Type B pancreatic cell (in vitro differentiated cells): Measurements from ENCODE around the gene BCAS3. TPM values are rescaled to one million over a fixed set of nuclear protein-coding genes. Genes with fewer than 3 reads are reported as not detected.
"Not testable (repeated sequence)": the region's sequence is repeated elsewhere in the genome, so short reads cannot be mapped to it uniquely, and the experiment has no call there.

ENCODE experiments used
- DNase-seq: peaks from one replicate; pipeline ENCODE4 v3.0.0; 2021; ENCODE audit warnings: mixed read lengths; ENCODE audit not compliant: unreplicated experiment; ENCODE audit errors: extremely low spot score
- H3K27ac Mint-ChIP-seq: 2 replicates; pipeline ENCODE4 v1.8.0; 2021; ENCODE audit warnings: mild to moderate bottlenecking, mixed read lengths
- H3K27me3 Mint-ChIP-seq: 2 replicates; pipeline ENCODE4 v1.8.0; 2021; ENCODE audit warnings: mixed read lengths
- H3K36me3 Mint-ChIP-seq: 2 replicates; pipeline ENCODE4 v1.8.0; 2021; ENCODE audit warnings: mixed read lengths
- H3K4me1 Mint-ChIP-seq: one replicate; pipeline ENCODE4 v1.8.0; 2021; ENCODE audit warnings: mixed read lengths; ENCODE audit not compliant: unreplicated experiment
- H3K4me3 Mint-ChIP-seq: 2 replicates; pipeline ENCODE4 v1.8.0; 2021; ENCODE audit warnings: mild to moderate bottlenecking, mixed read lengths
- H3K9me3 Mint-ChIP-seq: 2 replicates; pipeline ENCODE4 v1.8.0; 2021; ENCODE audit warnings: mixed read lengths
- total RNA-seq: library from RNA; stranded (reverse); gene quantifications from 2 replicates; pipeline ENCODE4 v1.2.1, GENCODE V29; 2021; ENCODE audit warnings: low replicate concordance
- TF ChIP-seq, protein P1 (sequence below): fragments of 200-600 bp; sonication (generic); conservative IDR thresholded peaks from 2 replicates; pipeline ENCODE4 v1.5.0; 2021; ENCODE audit warnings: antibody characterized with exemption, mild to moderate bottlenecking

BCAS3 gene
- total RNA-seq, 1 donor from 2014 or later: 23.0 TPM

DNA sequence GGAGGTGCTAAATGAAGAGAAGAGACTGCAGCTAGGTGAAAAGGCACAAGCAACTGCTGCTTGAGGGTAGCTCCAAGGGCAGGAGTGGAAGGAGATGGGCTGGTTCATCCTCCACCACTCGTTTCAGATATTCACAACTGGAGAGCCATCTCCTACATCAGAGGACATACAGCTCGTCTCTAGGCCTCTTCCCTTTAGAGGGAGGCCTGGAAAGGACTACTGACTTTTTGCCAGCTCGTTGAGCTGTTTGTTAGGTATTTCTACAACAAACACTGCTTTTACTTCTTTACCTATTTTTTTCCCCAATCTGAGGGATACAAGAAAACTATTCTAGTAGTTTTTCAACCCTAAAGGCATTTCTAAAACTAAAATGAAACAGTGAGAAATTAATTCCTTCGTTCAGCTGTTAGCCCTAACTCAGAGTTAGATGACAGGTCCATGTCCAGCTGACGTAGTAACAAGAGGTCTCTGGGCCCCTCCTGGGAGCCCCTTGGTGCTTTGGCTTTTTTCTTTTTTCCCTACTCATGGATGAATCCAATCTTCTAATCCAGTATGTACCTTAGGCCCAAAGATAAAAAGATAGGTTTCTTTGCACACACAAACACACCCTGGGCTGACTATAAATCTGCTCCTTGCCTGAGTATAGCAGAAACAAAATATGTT, 674.2 kb downstream of the BCAS3 start:
- no peak for DNase-seq
- Mint-ChIP-seq H3K27ac (no peak overlapping the region), H3K36me3 (no peaks in the 10 kb centered on the region), H3K4me3 (no peak overlapping the region), H3K27me3 (no peaks in the 10 kb centered on the region), H3K4me1 (peaks cover 38% of the 10 kb centered on the region), H3K9me3 (peaks cover 5% of the 10 kb centered on the region)
- TF ChIP-seq, protein P1, sequence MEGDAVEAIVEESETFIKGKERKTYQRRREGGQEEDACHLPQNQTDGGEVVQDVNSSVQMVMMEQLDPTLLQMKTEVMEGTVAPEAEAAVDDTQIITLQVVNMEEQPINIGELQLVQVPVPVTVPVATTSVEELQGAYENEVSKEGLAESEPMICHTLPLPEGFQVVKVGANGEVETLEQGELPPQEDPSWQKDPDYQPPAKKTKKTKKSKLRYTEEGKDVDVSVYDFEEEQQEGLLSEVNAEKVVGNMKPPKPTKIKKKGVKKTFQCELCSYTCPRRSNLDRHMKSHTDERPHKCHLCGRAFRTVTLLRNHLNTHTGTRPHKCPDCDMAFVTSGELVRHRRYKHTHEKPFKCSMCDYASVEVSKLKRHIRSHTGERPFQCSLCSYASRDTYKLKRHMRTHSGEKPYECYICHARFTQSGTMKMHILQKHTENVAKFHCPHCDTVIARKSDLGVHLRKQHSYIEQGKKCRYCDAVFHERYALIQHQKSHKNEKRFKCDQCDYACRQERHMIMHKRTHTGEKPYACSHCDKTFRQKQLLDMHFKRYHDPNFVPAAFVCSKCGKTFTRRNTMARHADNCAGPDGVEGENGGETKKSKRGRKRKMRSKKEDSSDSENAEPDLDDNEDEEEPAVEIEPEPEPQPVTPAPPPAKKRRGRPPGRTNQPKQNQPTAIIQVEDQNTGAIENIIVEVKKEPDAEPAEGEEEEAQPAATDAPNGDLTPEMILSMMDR: no peak

DNA sequence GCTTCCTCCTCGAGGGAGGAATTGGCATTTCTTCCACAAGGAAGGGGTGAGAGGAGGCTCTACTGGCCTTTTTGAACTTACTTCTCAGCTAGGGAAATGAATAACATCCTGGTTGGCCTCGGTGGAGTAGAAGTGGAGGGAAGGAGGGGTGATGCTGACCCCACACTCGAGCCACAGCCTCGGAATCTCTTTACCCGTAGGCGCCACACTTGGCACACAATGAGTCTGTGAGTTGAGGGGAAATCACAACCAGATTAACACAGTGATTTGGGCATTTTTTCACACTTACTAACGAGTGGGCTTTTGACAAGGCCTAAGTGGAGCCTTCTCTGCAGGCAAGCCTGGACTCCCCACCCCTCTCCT, 674.7 kb downstream of the BCAS3 start:
- H3K9me3 Mint-ChIP-seq: peaks cover 5% of the 10 kb centered on the region

DNA sequence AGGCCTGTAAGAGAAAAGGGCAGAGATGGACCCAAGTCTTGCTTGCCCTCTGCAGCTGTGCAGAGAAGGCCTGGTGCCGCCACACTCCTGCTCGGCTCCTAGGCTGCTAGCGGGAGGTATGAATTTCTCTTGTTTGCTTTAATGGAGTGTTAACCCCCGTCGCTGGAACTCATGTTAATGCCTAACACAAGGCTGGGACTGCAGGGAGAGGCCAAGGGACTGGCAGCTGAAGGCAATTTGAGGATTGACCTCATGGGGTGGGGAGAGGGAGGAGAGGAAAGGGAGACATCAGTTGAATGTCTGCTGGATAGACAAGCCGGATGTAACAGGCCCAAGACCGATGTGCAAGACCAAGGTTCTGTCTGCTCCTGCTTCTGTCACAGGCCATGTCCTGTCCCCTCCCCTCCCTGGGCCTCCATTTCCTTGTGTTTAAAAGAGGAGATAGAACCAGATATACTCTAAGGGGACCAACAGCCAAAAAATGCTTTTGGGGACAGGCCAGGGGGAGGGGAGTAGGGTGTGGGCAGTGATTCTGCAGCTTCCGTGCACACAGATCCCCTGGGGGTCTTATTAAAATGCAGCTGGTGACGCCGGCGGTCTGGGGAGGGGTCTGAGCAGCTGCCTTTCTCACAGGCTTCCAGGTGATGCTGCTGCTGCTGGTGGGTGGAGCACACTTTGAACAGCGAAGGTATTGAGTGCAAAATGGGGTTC, 675.3 kb downstream of the BCAS3 start:
- no peak for DNase-seq
- Mint-ChIP-seq H3K36me3 (no peaks in the 10 kb centered on the region), H3K9me3 (peaks cover 5% of the 10 kb centered on the region), H3K27ac (no peak overlapping the region), H3K4me3 (no peak overlapping the region), H3K4me1 (peaks cover 38% of the 10 kb centered on the region), H3K27me3 (no peaks in the 10 kb centered on the region)
- TF ChIP-seq, protein P1: no peak

More for the DNA sequence above, 674.7 kb downstream of the BCAS3 start:
- no peaks in the 10 kb centered on the region for H3K27me3 Mint-ChIP-seq
- H3K36me3 Mint-ChIP-seq: no peaks in the 10 kb centered on the region
- no peak overlapping the region for H3K27ac Mint-ChIP-seq
- no peak overlapping the region for H3K4me3 Mint-ChIP-seq
- no peak for DNase-seq
- peaks cover 38% of the 10 kb centered on the region for H3K4me1 Mint-ChIP-seq
- TF ChIP-seq, protein P1: no peak

DNA sequence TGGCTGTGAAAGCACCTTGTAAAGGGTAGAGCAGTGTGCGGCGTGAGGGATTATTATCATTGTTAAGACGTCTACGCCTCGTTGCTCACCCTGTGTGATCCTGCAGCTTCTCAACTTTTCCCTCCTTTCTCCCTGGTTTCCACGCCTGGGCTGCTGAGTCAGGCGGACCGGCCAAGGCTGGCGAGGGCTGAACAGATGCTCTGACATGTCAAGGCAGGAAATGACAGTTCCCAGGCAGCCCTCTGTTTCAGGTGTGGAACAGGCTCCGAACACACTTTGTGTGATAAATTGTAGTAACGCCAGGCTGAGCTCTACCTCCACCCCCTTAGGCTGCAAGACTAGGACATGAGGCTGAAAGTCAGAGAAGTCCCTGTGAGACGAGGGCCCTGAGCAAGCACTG, 676.0 kb downstream of the BCAS3 start:
- Mint-ChIP-seq H3K4me3 (no peak overlapping the region), H3K4me1 (peaks cover 38% of the 10 kb centered on the region), H3K27ac (no peak overlapping the region), H3K27me3 (no peaks in the 10 kb centered on the region), H3K9me3 (no peaks in the 10 kb centered on the region), H3K36me3 (no peaks in the 10 kb centered on the region)
- no peak for DNase-seq
- TF ChIP-seq, protein P1: no peak

DNA sequence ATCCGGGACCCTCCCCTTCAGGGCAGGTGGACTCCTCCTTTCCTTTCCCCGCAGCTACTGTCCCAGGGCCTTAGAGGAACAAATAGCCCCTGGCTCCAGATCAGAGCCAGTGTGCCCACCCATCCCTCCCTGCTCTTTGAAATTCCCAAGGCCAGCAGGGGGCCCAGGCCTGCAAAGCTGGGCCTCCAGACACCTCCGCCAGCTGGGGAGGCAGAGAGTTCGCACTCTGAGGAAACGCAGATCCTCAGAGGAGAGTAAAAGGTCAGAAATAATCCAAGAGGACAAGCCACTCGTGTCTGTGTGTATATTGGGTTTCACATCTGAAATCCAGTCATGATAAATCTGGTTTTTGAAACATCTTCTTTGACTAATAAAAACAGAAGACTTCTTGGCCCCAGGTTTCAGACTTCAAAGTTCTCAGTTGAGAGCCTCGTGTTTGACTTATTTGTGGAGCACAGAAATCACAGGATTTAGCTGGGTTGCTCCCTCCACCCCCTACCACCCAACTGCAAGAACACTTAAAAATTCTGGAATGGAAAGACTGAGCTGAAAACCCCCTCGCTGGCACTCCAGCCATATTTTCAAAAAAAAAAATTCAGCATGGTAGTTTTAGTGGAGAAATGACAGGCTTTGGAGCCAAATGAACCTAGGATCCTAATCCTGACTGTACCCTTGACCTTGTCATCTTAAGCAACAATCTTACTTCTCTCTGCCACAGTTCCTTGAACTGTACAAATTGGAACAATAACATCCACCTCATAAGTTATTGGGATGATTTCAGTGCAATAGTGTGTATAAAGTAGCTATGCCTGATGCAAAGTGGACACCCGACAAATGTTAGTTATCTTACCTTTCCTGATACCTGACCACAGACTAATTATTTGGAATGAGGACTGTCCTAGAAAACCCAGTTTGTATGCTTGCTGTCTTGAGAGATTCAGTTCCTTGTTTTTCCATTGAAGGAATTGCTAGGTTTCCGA, 677.5 kb downstream of the BCAS3 start:
- no peak overlapping the region for H3K4me3 Mint-ChIP-seq
- no peaks in the 10 kb centered on the region for H3K36me3 Mint-ChIP-seq
- H3K27me3 Mint-ChIP-seq: no peaks in the 10 kb centered on the region
- TF ChIP-seq, protein P1: no peak
- H3K4me1 Mint-ChIP-seq: peaks cover 44% of the 10 kb centered on the region
- H3K9me3 Mint-ChIP-seq: no peaks in the 10 kb centered on the region
- H3K27ac Mint-ChIP-seq: no peak overlapping the region
- no peak for DNase-seq

DNA sequence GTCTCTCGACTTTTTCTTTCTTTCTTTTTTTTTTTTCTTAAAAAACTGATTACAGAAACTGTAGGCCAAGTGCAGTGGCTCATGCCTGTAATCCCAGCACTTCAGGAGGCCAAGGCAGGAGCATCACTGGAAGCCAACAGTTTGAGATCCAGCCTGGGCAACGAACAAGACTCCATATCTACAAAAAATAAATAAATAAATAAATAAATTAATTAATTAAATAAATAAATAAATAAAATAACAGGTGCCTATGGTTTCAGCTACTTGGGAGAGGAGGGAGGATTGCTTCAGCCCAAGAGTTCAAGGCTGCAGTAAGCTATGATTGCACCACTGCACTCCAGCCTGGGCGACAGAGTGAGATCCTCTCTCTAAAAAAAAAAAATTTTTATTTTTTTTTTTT, 679.4 kb downstream of the BCAS3 start:
- not testable (repeated sequence) for H3K27ac Mint-ChIP-seq, DNase-seq, H3K36me3 Mint-ChIP-seq, H3K27me3 Mint-ChIP-seq, H3K4me3 Mint-ChIP-seq, H3K9me3 Mint-ChIP-seq
- H3K4me1 Mint-ChIP-seq: peaks cover 42% of the 10 kb centered on the region

DNA sequence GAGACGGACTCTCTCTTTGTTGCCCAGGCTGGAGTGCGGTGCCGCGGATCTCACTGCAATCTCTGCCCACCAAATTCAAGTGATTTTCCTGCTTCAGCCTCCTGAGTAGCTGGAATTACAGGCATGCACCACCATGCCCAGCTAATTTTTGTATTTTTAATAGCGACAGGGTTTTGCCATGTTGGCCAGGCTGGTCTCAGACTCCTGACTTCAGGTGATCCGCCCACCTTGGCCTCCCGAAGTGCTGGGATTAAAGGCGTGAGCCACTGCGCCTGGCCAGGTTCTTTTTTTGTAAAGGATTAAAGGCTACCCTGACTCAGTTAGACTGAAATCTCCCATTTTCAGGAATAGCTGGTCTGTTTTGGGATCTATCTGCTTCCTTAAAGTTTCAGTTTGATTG, 681.9 kb downstream of the BCAS3 start:
- H3K36me3 Mint-ChIP-seq, H3K27ac Mint-ChIP-seq, DNase-seq, H3K9me3 Mint-ChIP-seq, H3K4me3 Mint-ChIP-seq: not testable (repeated sequence)
- Mint-ChIP-seq H3K4me1 (peaks cover 27% of the 10 kb centered on the region), H3K27me3 (peaks cover 13% of the 10 kb centered on the region)
